ENCODE data around the gene ST6GALNAC5. TPM values are rescaled to one million over a fixed set of nuclear protein-coding genes. Genes with fewer than 3 reads are reported as not detected.

ST6GALNAC5 gene
- total RNA-seq, 1 donor from 2014 or later = 23.1 TPM

DNA sequence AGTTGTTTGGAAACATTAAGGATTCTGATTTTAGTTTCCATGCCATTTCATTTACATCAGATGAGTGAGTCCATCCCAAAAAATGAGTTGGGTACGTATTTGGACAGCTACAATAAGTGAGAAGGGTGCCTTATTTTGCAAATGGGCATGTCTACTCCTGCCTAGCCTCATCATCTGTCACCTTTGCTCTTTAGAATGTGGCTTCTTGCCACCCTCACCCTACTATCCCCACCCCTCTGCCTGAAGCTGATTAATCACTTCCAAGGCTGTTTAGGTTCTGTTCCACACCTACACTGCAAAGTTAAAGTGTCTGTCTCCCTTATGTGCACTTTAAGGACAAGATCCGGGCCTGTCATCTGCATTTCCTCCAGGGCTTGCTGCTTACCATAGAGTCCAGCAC, 61.2 kb downstream of the ST6GALNAC5 start:
- intact Hi-C loops (cut with DNase I) = no loop called here
- Histone ChIP-seq H3K27ac (no peak overlapping the region), H3K9me3 (no peaks in the 10 kb centered on the region), H3K36me3 (no peaks in the 10 kb centered on the region), H3K4me3 (no peak overlapping the region), H3K27me3 (no peaks in the 10 kb centered on the region), H3K4me1 (no peaks in the 10 kb centered on the region)
- DNase-seq (no peak), ATAC-seq (no peak)
- TF ChIP-seq, protein P1, sequence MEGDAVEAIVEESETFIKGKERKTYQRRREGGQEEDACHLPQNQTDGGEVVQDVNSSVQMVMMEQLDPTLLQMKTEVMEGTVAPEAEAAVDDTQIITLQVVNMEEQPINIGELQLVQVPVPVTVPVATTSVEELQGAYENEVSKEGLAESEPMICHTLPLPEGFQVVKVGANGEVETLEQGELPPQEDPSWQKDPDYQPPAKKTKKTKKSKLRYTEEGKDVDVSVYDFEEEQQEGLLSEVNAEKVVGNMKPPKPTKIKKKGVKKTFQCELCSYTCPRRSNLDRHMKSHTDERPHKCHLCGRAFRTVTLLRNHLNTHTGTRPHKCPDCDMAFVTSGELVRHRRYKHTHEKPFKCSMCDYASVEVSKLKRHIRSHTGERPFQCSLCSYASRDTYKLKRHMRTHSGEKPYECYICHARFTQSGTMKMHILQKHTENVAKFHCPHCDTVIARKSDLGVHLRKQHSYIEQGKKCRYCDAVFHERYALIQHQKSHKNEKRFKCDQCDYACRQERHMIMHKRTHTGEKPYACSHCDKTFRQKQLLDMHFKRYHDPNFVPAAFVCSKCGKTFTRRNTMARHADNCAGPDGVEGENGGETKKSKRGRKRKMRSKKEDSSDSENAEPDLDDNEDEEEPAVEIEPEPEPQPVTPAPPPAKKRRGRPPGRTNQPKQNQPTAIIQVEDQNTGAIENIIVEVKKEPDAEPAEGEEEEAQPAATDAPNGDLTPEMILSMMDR (IDR thresholded peaks at IDR 0.05) = no peak

DNA sequence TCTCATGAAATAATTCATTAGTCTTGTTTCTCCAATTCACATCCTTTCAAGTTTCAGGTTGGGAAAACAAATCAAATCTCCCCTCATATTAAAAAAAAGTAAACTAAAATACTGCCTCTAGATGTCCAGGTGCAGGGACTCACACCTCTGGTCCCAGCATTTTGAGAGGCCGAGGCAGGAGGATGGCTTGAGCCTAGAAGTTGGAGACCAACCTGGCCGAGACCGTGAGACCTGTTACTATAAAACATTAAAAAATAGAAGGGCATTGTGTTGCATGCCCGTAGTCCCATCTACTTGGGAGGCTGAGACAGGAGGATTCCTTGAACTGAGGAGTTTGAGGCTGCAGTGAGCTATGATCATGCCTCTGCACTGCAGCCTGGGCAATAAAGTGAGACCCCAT, 61.9 kb downstream of the ST6GALNAC5 start:
- TF ChIP-seq, protein P1 (IDR thresholded peaks at IDR 0.05) = no peak
- no peak overlapping the region for H3K4me3 ChIP-seq
- H3K36me3 ChIP-seq = no peaks in the 10 kb centered on the region
- no peaks in the 10 kb centered on the region for H3K27me3 ChIP-seq
- DNase-seq (no peak), ATAC-seq (no peak)
- no peak overlapping the region for H3K27ac ChIP-seq
- intact Hi-C loops (cut with DNase I) = no loop called here
- no peaks in the 10 kb centered on the region for H3K4me1 ChIP-seq
- H3K9me3 ChIP-seq = no peaks in the 10 kb centered on the region

DNA sequence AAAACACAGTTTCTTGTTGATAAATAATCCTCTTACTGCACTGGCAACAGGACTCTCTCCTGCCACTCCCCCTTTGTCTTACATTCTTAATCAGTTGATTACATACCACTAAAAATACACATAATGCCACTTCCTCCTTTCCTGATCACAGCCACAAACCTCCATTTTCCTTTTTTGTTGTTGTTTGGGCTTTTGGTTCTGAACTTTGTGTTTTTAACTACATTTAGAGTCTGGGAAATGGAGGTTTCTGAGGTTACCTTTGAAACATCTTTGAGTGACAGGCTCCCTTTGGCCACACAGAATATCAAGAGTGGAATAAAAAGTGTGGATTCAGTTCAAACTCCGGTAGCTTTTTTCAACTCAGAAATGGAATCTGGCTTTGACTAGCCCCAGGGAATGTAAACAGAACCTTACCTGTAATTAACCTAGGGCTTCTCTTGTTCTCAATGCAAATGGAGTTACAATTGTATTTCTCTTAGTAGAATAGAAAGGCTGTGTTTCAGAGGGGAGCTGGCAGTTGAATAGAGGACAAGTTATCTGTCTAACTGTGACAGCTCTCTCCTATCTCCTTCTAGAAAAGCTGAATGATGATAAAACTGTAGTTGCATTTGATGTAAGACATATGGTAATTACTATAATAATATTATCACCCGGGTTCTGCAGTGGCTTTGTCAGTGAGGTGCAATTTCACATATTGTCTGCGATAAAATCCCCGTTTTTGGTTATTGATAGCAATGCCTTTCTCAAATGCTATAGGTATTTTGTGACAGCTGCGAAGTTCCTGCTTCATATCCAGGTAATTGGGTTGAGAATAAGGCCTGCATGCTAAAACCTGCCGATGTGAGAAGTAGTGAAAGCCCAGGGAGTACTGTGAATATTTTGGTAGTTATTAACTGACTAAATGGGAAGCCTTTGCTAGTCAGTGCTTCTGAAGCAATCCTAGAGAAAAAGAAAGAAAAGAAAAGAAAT, 66.9 kb downstream of the ST6GALNAC5 start:
- Histone ChIP-seq H3K27ac (no peak overlapping the region), H3K4me1 (no peaks in the 10 kb centered on the region), H3K36me3 (no peaks in the 10 kb centered on the region), H3K4me3 (no peak overlapping the region), H3K27me3 (no peaks in the 10 kb centered on the region), H3K9me3 (no peaks in the 10 kb centered on the region)
- ATAC-seq (no peak), DNase-seq (no peak)
- intact Hi-C loops (cut with DNase I) = no loop called here
- TF ChIP-seq, protein P1 (IDR thresholded peaks at IDR 0.05) = no peak

DNA sequence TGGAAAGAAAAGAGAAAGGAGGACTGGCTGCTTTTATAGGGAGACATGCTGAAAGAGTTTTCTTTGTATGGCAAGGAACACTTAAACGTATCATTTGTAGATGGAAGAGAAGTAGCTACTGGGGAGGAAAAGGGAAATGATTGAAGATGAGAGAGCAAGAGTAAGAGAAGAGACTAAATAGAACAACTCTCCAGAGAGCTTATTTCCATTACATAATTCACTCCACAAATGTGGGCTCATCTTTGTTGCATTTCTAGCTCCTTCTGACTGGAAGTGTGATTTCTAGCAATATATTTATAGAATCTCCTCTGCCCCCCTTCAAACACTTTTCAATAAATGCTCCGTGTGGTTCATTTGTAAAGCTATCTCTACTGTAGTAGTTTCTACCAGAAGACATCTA, 71.0 kb downstream of the ST6GALNAC5 start:
- DNase-seq (no peak), ATAC-seq (no peak)
- Histone ChIP-seq H3K36me3 (no peaks in the 10 kb centered on the region), H3K4me3 (no peak overlapping the region), H3K27ac (no peak overlapping the region), H3K9me3 (no peaks in the 10 kb centered on the region), H3K27me3 (no peaks in the 10 kb centered on the region), H3K4me1 (no peaks in the 10 kb centered on the region)
- TF ChIP-seq, protein P1 (IDR thresholded peaks at IDR 0.05) = no peak
- intact Hi-C loops (cut with DNase I) = no loop called here

DNA sequence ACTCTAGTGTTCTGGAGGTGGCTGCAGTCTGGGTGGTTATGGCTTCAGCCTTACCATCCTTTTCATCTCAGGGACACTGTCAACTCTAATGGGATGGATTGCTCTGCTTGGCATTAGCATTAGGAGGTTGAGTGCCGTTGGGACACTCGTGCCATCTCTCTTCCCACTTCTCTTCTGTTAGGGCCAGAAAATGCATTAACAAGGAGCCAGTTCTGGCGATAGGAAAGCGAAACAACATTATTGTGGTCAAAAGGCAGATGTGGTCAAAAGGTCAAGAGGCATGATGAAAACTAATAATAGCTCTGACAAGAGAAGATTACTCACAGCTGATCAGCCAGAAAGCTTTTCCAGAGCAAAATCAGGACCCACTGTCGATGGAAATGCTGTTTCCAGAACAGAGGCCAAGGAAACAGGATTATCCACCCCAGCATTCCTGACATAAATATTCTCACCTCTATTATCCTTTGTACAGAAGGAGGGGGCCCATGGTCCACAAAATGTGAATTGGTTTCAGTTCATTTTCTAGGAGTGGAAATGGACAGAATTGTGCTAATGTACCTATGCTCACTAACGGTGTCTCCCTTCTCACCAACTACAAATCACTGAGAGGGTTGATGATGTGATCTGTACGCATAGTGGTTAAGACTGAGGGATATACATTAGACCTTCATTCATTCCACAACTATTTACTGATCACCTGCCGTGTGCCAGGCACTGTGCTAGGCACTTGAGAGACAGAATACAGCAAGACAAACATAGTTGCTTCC, 72.0 kb downstream of the ST6GALNAC5 start:
- intact Hi-C loops (cut with DNase I) = no loop called here
- ATAC-seq = peak; percentile 53
- no peak for DNase-seq
- H3K27me3 ChIP-seq = no peaks in the 10 kb centered on the region
- H3K27ac ChIP-seq = no peak overlapping the region
- H3K9me3 ChIP-seq = no peaks in the 10 kb centered on the region
- H3K36me3 ChIP-seq = no peaks in the 10 kb centered on the region
- TF ChIP-seq, protein P1 (IDR thresholded peaks at IDR 0.05) = no peak
- H3K4me3 ChIP-seq = no peak overlapping the region
- no peaks in the 10 kb centered on the region for H3K4me1 ChIP-seq
